HCT116 (cell line): ENCODE measurements around the gene GALNT5. TPM values are rescaled to one million over a fixed set of nuclear protein-coding genes. Genes with fewer than 3 reads are reported as not detected.

Experiments used
- ATAC-seq: fragments of 200-7000 bp; cut with Tn5 transposase; 2 replicates; pipeline ENCODE4 v1.9.1; 2020; ENCODE audit warnings: mild to moderate bottlenecking, moderate library complexity
- BruUV-seq: library from RNA; stranded (reverse); fragments of 400-500 nt; replicated peaks from 2 replicates; lab custom pipeline; 2021; lab: Mats Ljungman, UMichigan
- CTCF ChIA-PET: fragments of 300-600 bp; sonication (Branson Sonifier 250); formaldehyde crosslinking; loops from one replicate; lab custom pipeline; 2021; ENCODE audit warnings: antibody characterized with exemption; lab: Charles Lee
- POLR2A ChIA-PET: fragments of 300-600, 350-600 bp; sonication (Branson Sonifier 250); formaldehyde crosslinking; loops from one replicate; lab custom pipeline; 2021; ENCODE audit warnings: antibody characterized with exemption; lab: Charles Lee
- RAD21 ChIA-PET, 2 experiments: fragments of 300-600 bp; sonication (Branson Sonifier 250); formaldehyde crosslinking; loops; one replicate each; lab custom pipeline; 2023; ENCODE audit warnings: low total read pairs in 2 of 2; ENCODE audit not compliant: uncharacterized antibody in 2 of 2, unreplicated experiment in 2 of 2, low non-redundant PET in 1 of 2; lab: Charles Lee
- DNase-seq: peaks from one replicate; pipeline ENCODE4 v3.0.0-alpha.2; 2010; ENCODE audit warnings: low read depth, low spot score
- H2AFZ ChIP-seq: fragments of 200-600 bp; shearing (Covaris generic), sonication (generic); 2 replicates; pipeline ENCODE4 v1.6.1; 2017; ENCODE audit warnings: low read depth, mixed run types, mixed read lengths, antibody characterized with exemption, low read length; ENCODE audit not compliant: poor library complexity, severe bottlenecking
- H3K27ac ChIP-seq: 2 replicates; pipeline ENCODE4 v1.5.1; 2012; ENCODE audit warnings: low read depth, low read length
- H3K27me3 ChIP-seq: fragments of 200-600 bp; sonication (generic); 2 replicates; pipeline ENCODE4 v1.6.1; 2016; ENCODE audit warnings: mixed run types, low read length, mixed read lengths; ENCODE audit not compliant: insufficient read depth
- H3K36me3 ChIP-seq, 2 experiments: fragments of 200-500 bp in 1 of 2; fragments of 200-600 bp in 1 of 2; sonication (Bioruptor generic) in 1 of 2; sonication (generic) in 1 of 2; 2 replicates each; pipeline versions ENCODE4 v1.5.1 to v1.6.1; 2014 to 2016; ENCODE audit warnings: low read length in 2 of 2, inconsistent platforms in 1 of 2, mixed read lengths in 1 of 2, mixed run types in 1 of 2; ENCODE audit not compliant: insufficient read depth in 2 of 2, control insufficient read depth in 1 of 2
- H3K4me1 ChIP-seq, 2 experiments: fragments of 200-600 bp in 1 of 2; sonication (generic) in 1 of 2; 2 replicates each; pipeline versions ENCODE4 v1.5.1 to v1.6.1; 2012 to 2017; ENCODE audit warnings: low read length in 2 of 2, inconsistent platforms in 1 of 2, mild to moderate bottlenecking in 1 of 2, mixed read lengths in 1 of 2, mixed run types in 1 of 2, moderate library complexity in 1 of 2; ENCODE audit not compliant: insufficient read depth in 2 of 2, control insufficient read depth in 1 of 2
- H3K4me2 ChIP-seq: fragments of 200-600 bp; sonication (generic); 2 replicates; pipeline ENCODE4 v1.6.1; 2017; ENCODE audit warnings: mixed run types, low read length, mixed read lengths
- H3K4me3 ChIP-seq, 2 experiments: fragments of 200-600 bp in 1 of 2; sonication (generic) in 1 of 2; replicated peaks in 1 of 2; 2 replicates each; pipeline ENCODE4 v1.5.1; 2011 to 2016; ENCODE audit warnings: low read length in 2 of 2, control low read depth in 1 of 2, low read depth in 1 of 2, mild to moderate bottlenecking in 1 of 2, mixed read lengths in 1 of 2, mixed run types in 1 of 2
- H3K79me2 ChIP-seq: fragments of 200-600 bp; sonication (generic); 2 replicates; pipeline ENCODE4 v1.6.1; 2017; ENCODE audit warnings: mild to moderate bottlenecking, mixed run types, low read length, moderate library complexity, mixed read lengths; ENCODE audit not compliant: insufficient read depth
- H3K9ac ChIP-seq: fragments of 200-600 bp; sonication (generic); 2 replicates; pipeline ENCODE4 v1.6.1; 2016; ENCODE audit warnings: low read length, mixed read lengths
- H3K9me2 ChIP-seq: fragments of 200-600 bp; sonication (generic), shearing (Covaris generic); 2 replicates; pipeline ENCODE4 v1.6.1; 2017; ENCODE audit warnings: mixed run types, mild to moderate bottlenecking, moderate library complexity; ENCODE audit not compliant: insufficient read depth
- H3K9me3 ChIP-seq, 2 experiments: fragments of 200-500 bp in 1 of 2; fragments of 200-600 bp in 1 of 2; sonication (Bioruptor generic) in 1 of 2; sonication (generic) in 1 of 2; 2 replicates each; pipeline ENCODE4 v1.6.1; 2014 to 2017; ENCODE audit warnings: low read length in 2 of 2, mixed read lengths in 2 of 2, inconsistent platforms in 1 of 2, low read depth in 1 of 2, mild to moderate bottlenecking in 1 of 2, mixed run types in 1 of 2, moderate library complexity in 1 of 2; ENCODE audit not compliant: control insufficient read depth in 1 of 2, insufficient read depth in 1 of 2
- H4K20me1 ChIP-seq: fragments of 200-600 bp; sonication (generic), shearing (Covaris generic); 2 replicates; pipeline ENCODE4 v1.6.1; 2017; ENCODE audit warnings: mixed run types, mild to moderate bottlenecking, moderate library complexity; ENCODE audit not compliant: insufficient read depth
- RAD21 ChIP-seq: IDR thresholded peaks from 2 replicates; pipeline ENCODE4 v1.6.1; 2012; ENCODE audit warnings: low read depth, mild to moderate bottlenecking
- intact Hi-C: fragments of 100-400 bp; cut with micrococcal nuclease; formaldehyde crosslinking; loops from 2 replicates; pipeline ENCODE4 v1.10.0; 2022
- total RNA-seq: library from RNA; stranded (reverse); gene quantifications from one replicate; pipeline ENCODE4 v1.2.1, GENCODE V29; 2021; ENCODE audit not compliant: unreplicated experiment
- TF ChIP-seq, protein P1 (sequence below): IDR thresholded peaks from 2 replicates; pipeline ENCODE4 v1.6.1; 2011; ENCODE audit warnings: mild to moderate bottlenecking, low read length, moderate library complexity; ENCODE audit not compliant: insufficient replicate concordance; ENCODE audit errors: extremely low read depth
- TF ChIP-seq, protein P2 (sequence below): IDR thresholded peaks from 2 replicates; pipeline ENCODE4 v1.6.1; 2012
- TF ChIP-seq, protein P3 (sequence below), 3 experiments: fragments of 200-600 bp in 1 of 3; sonication (generic) in 1 of 3; IDR thresholded peaks in 2 of 3; conservative IDR thresholded peaks in 1 of 3; 2 replicates each; pipeline ENCODE4 v1.5.1; 2012 to 2017; ENCODE audit warnings: low read depth in 2 of 3, low read length in 2 of 3, antibody characterized with exemption in 1 of 3, borderline replicate concordance in 1 of 3, control low read depth in 1 of 3, mild to moderate bottlenecking in 1 of 3, mixed read lengths in 1 of 3, mixed run types in 1 of 3, moderate library complexity in 1 of 3; ENCODE audit not compliant: insufficient read depth in 1 of 3

The GALNT5 gene
- total RNA-seq, 1 experiment from 2014 or later, result 3.9 TPM

DNA sequence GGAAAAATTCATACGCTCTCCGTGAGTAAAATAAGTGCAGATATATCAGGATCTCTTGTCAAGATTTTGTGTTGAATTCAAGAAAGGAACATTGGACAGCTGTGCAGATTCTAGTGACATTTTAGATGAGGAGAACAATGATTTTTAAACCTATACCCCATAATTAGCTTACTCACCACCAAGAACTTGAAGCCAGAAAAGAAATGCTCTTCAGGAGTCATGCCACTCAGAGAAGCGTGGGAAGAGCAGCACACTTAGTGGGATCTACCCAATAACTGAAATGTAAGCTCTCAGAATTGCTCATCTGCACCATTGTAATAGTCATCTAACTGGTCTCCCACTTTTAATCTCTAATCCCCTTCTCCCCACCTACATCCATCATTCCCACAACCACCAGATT is 77.3 kb downstream of the GALNT5 start (continued):
- TF ChIP-seq, protein P1, sequence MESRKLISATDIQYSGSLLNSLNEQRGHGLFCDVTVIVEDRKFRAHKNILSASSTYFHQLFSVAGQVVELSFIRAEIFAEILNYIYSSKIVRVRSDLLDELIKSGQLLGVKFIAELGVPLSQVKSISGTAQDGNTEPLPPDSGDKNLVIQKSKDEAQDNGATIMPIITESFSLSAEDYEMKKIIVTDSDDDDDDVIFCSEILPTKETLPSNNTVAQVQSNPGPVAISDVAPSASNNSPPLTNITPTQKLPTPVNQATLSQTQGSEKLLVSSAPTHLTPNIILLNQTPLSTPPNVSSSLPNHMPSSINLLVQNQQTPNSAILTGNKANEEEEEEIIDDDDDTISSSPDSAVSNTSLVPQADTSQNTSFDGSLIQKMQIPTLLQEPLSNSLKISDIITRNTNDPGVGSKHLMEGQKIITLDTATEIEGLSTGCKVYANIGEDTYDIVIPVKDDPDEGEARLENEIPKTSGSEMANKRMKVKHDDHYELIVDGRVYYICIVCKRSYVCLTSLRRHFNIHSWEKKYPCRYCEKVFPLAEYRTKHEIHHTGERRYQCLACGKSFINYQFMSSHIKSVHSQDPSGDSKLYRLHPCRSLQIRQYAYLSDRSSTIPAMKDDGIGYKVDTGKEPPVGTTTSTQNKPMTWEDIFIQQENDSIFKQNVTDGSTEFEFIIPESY, result no peak
- TF ChIP-seq, all 23 proteins: peak for 0

DNA sequence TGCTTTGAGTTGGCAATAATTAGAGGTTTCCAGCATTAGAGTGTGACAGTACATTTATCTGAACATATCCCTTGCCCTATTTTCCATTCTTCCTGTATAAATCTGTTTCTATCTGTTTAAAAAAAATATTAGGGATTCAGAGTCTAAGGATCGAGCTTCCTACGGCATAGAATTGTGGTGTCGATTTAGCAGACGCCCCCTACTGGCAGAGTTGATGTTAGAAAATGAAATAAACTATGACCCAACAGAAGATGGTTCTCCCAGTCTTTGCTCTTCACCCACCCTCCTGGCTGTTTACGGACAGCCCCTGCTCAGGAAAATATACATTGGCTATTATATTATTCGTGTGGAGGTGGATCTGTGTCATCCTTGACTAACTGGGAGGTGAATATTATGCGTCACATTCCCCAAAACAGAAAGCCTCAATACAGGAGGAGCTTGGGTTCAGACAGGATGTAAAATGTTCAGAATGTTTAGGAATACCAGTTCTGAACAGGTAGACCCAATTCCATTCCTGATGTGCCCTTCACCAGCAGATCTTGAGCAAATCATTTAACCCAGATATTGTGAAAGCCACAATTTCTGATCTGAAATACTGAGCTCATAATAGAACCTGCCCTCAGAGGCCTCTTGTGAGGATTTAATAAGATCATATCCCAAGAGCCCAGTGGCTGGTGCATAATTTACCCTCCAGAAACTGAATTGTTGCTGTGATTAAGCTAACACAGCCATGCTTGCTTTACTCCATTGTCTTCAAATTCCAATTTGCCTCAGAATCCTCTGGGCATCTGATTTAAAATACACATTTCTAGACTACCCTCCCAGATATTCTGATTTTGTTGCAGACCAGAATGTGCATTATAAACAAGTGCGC is 78.9 kb downstream of the GALNT5 start:
- TF ChIP-seq, protein P2, sequence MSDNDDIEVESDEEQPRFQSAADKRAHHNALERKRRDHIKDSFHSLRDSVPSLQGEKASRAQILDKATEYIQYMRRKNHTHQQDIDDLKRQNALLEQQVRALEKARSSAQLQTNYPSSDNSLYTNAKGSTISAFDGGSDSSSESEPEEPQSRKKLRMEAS, result no peak
- TF ChIP-seq, protein P3, sequence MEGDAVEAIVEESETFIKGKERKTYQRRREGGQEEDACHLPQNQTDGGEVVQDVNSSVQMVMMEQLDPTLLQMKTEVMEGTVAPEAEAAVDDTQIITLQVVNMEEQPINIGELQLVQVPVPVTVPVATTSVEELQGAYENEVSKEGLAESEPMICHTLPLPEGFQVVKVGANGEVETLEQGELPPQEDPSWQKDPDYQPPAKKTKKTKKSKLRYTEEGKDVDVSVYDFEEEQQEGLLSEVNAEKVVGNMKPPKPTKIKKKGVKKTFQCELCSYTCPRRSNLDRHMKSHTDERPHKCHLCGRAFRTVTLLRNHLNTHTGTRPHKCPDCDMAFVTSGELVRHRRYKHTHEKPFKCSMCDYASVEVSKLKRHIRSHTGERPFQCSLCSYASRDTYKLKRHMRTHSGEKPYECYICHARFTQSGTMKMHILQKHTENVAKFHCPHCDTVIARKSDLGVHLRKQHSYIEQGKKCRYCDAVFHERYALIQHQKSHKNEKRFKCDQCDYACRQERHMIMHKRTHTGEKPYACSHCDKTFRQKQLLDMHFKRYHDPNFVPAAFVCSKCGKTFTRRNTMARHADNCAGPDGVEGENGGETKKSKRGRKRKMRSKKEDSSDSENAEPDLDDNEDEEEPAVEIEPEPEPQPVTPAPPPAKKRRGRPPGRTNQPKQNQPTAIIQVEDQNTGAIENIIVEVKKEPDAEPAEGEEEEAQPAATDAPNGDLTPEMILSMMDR (IDR thresholded peaks at IDR 0.05 in 2 of 3, conservative IDR thresholded peaks at IDR 0.05 in 1 of 3; ENCODE audit: borderline replicate concordance in 1 of 3, insufficient read depth in 1 of 3, low read depth in 2 of 3, low read length in 2 of 3), result peak; percentile 31 to 85 (median 69); a peak in 5 of 6 replicates
- TF ChIP-seq RAD21, result peak; percentile 39; the same call in 1 of the 2 replicates
- Histone ChIP-seq H3K79me2 (no peaks in the 10 kb centered on the region), H3K4me3 (no peak overlapping the region), H3K27me3 (no peaks in the 10 kb centered on the region), H3K9ac (no peak overlapping the region), H3K9me3 (no peaks in the 10 kb centered on the region), H2AFZ (peak overlapping the region; percentile 98), H4K20me1 (no peaks in the 10 kb centered on the region), H3K4me2 (peak overlapping the region; percentile 45), H3K4me1 (peaks cover 0 to 4% of the 10 kb centered on the region in 2 experiments; a peak in 1 of 4 replicates), H3K27ac (no peak overlapping the region), H3K36me3 (no peaks in the 10 kb centered on the region), H3K9me2 (no peaks in the 10 kb centered on the region)
- ChIA-PET RAD21 (interaction anchor here in 1 of 2 experiments (1.2 kb wide), 1 partner anchor 9 kb away, joined by 3 read pairs; no protein-coding TSS in a partner anchor), POLR2A (no interaction called here), CTCF (interaction anchor here (0.6 to 3.9 kb wide), 18 partner anchors 10 to 1963 kb away, joined by 3 to 59 read pairs (median 4); partner anchors contain the start of genes ERMN and GALNT5)
- peak; percentile 98 for ATAC-seq
- intact Hi-C loops, result no loop called here
- no TSS peak for BruUV-seq
- DNase-seq, result peak; percentile 39
